DND-41 (cell line): Measurements from ENCODE around the gene TSC22D1.

Experiments
- EZH2 ChIP-seq: IDR thresholded peaks from 3 replicates; pipeline ENCODE4 v1.6.1; 2012; ENCODE audit warnings: borderline replicate concordance, low read depth, mild to moderate bottlenecking, moderate library complexity, low read length, inconsistent platforms; ENCODE audit not compliant: severe bottlenecking
- TF ChIP-seq, protein P1 (sequence below): IDR thresholded peaks from 2 replicates; pipeline ENCODE4 v1.5.1; 2012; ENCODE audit warnings: borderline replicate concordance, low read length, moderate library complexity, mild to moderate bottlenecking; ENCODE audit not compliant: poor library complexity, severe bottlenecking; ENCODE audit errors: extremely low read depth

DNA sequence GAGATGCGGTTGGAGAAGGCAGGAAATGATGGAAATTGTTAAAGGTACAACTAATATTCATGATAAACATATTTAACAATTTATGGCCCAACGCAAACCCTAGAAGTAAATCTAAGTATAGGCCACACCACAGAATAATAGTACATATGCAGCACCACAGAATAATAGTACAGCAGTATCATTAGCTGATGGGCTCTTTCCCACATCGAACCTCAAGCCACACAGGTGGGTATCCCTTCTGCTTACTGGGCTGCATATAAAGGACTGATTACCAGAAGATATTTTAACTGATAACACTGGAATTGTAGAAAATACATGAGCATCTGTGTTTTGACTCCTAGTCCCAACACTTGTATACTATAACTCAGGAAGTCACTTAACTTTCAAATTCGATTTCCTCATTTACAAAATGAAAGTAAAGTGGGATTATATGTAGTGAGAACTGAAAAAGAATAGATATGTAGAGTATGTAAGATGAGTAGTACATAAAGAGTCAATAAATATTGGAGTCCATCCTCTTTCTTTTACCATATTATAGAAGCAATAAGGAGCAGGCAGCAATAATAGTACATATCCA, 91.5 kb downstream of the TSC22D1 start:
- TF ChIP-seq, protein P1, sequence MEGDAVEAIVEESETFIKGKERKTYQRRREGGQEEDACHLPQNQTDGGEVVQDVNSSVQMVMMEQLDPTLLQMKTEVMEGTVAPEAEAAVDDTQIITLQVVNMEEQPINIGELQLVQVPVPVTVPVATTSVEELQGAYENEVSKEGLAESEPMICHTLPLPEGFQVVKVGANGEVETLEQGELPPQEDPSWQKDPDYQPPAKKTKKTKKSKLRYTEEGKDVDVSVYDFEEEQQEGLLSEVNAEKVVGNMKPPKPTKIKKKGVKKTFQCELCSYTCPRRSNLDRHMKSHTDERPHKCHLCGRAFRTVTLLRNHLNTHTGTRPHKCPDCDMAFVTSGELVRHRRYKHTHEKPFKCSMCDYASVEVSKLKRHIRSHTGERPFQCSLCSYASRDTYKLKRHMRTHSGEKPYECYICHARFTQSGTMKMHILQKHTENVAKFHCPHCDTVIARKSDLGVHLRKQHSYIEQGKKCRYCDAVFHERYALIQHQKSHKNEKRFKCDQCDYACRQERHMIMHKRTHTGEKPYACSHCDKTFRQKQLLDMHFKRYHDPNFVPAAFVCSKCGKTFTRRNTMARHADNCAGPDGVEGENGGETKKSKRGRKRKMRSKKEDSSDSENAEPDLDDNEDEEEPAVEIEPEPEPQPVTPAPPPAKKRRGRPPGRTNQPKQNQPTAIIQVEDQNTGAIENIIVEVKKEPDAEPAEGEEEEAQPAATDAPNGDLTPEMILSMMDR: no peak
- no peak for TF ChIP-seq EZH2
